Neural cell (in vitro differentiated cells): ENCODE data around the gene SDHB. TPM values are rescaled to one million over a fixed set of nuclear protein-coding genes. Genes with fewer than 3 reads are reported as not detected.

Source experiments
- H2AFZ ChIP-seq: fragments of 200-600, 300-800 bp; sonication (generic), shearing (Covaris generic); 2 replicates; pipeline ENCODE4 v1.6.0; 2014; ENCODE audit warnings: low read depth, mild to moderate bottlenecking, antibody characterized with exemption, low read length, moderate library complexity
- H3F3A ChIP-seq: fragments of 200-600 bp; shearing (Covaris generic); 2 replicates; pipeline ENCODE4 v1.6.1; 2016; ENCODE audit warnings: mild to moderate bottlenecking, moderate library complexity, mixed read lengths, antibody characterized with exemption, low read length; ENCODE audit not compliant: insufficient read depth, poor library complexity, severe bottlenecking
- H3K27ac ChIP-seq: fragments of 200-600, 300-800 bp; sonication (generic), shearing (Covaris generic); 2 replicates; pipeline ENCODE4 v1.5.1; 2014; ENCODE audit warnings: mild to moderate bottlenecking, low read length, moderate library complexity
- H3K27me3 ChIP-seq: fragments of 300-800, 200-600 bp; sonication (generic), shearing (Covaris generic); 2 replicates; pipeline ENCODE4 v1.6.0; 2014; ENCODE audit warnings: mild to moderate bottlenecking, low read depth, low read length, moderate library complexity; ENCODE audit not compliant: insufficient read depth
- H3K36me3 ChIP-seq: fragments of 300-800, 200-600 bp; sonication (generic), shearing (Covaris generic); 2 replicates; pipeline ENCODE4 v1.5.1; 2014; ENCODE audit warnings: mild to moderate bottlenecking, antibody characterized with exemption, low read length, moderate library complexity; ENCODE audit not compliant: insufficient read depth
- H3K4me2 ChIP-seq: fragments of 300-800, 200-600 bp; sonication (generic), shearing (Covaris generic); 2 replicates; pipeline ENCODE4 v1.6.0; 2014; ENCODE audit warnings: mild to moderate bottlenecking, low read length
- H3K4me3 ChIP-seq: fragments of 300-800, 200-600 bp; sonication (generic), shearing (Covaris generic); 2 replicates; pipeline ENCODE4 v1.5.1; 2014; ENCODE audit warnings: mild to moderate bottlenecking, low read length, moderate library complexity
- H3K79me2 ChIP-seq: fragments of 200-600 bp; shearing (Covaris generic); replicated peaks from 2 replicates; pipeline ENCODE4 v1.6.0; 2014; ENCODE audit warnings: mild to moderate bottlenecking, low read length, moderate library complexity; ENCODE audit not compliant: insufficient read depth
- H3K9ac ChIP-seq: fragments of 300-800, 200-600 bp; sonication (generic), shearing (Covaris generic); 2 replicates; pipeline ENCODE4 v1.6.1; 2016; ENCODE audit warnings: mild to moderate bottlenecking, low read length, mixed read lengths
- H3K9me2 ChIP-seq: fragments of 200-600 bp; shearing (Covaris generic); 2 replicates; pipeline ENCODE4 v1.6.1; 2016; ENCODE audit warnings: mild to moderate bottlenecking, low read length, mixed read lengths; ENCODE audit not compliant: insufficient read depth
- H3K9me3 ChIP-seq: fragments of 200-600, 300-800 bp; sonication (generic), shearing (Covaris generic); 2 replicates; pipeline ENCODE4 v1.6.1; 2016; ENCODE audit warnings: mild to moderate bottlenecking, mixed run types, low read length, moderate library complexity, mixed read lengths
- H4K20me1 ChIP-seq: fragments of 200-600 bp; shearing (Covaris generic); 2 replicates; pipeline ENCODE4 v1.6.1; 2016; ENCODE audit warnings: mild to moderate bottlenecking, mixed run types; ENCODE audit not compliant: insufficient read depth
- CTCF ChIP-seq: fragments of 450-650 bp; IDR thresholded peaks from 2 replicates; pipeline ENCODE4 v1.5.1; 2014; ENCODE audit warnings: antibody characterized with exemption, mild to moderate bottlenecking, moderate library complexity; ENCODE audit not compliant: poor library complexity, severe bottlenecking
- EP300 ChIP-seq: fragments of 450-650 bp; conservative IDR thresholded peaks from 2 replicates; pipeline ENCODE4 v1.6.1; 2014; ENCODE audit warnings: antibody characterized with exemption, mild to moderate bottlenecking, moderate library complexity; ENCODE audit not compliant: poor library complexity, severe bottlenecking
- EZH2 ChIP-seq: fragments of 200-600, 300-800 bp; shearing (Covaris generic), sonication (generic); IDR thresholded peaks from 2 replicates; pipeline ENCODE4 v1.6.1; 2014; ENCODE audit warnings: antibody characterized with exemption, low read length, borderline replicate concordance, mild to moderate bottlenecking; ENCODE audit not compliant: insufficient read depth, poor library complexity, severe bottlenecking
- MXI1 ChIP-seq: fragments of 450-650 bp; conservative IDR thresholded peaks from 2 replicates; pipeline ENCODE4 v1.6.1; 2014; ENCODE audit warnings: antibody characterized with exemption, mild to moderate bottlenecking; ENCODE audit not compliant: poor library complexity, severe bottlenecking
- POLR2AphosphoS5 ChIP-seq: IDR thresholded peaks from 2 replicates; pipeline ENCODE4 v1.6.1; 2012
- RAD21 ChIP-seq: fragments of 450-650 bp; conservative IDR thresholded peaks from 2 replicates; pipeline ENCODE4 v1.6.1; 2014; ENCODE audit warnings: antibody characterized with exemption, mild to moderate bottlenecking, moderate library complexity
- REST ChIP-seq: IDR thresholded peaks from 2 replicates; pipeline ENCODE4 v1.6.1; 2012; ENCODE audit warnings: borderline replicate concordance
- SMC3 ChIP-seq: fragments of 450-650 bp; conservative IDR thresholded peaks from 2 replicates; pipeline ENCODE4 v1.6.1; 2014; ENCODE audit warnings: antibody characterized with exemption, mild to moderate bottlenecking, moderate library complexity; ENCODE audit not compliant: poor library complexity
- TAF1 ChIP-seq: IDR thresholded peaks from 2 replicates; pipeline ENCODE4 v1.6.1; 2012; ENCODE audit warnings: low read depth
- polyA plus RNA-seq: library from polyadenylated mRNA; depleted of rRNA; stranded (reverse); fragments of >200 nt; gene quantifications from 2 replicates; pipeline ENCODE4 v1.2.3, GENCODE V29; 2014

SDHB gene
- polyA plus RNA-seq, 1 donor from 2014 or later, result 129 TPM

GRCh38 chr1:17014671-17015567, 38.9 kb downstream of the SDHB start:
- Histone ChIP-seq H2AFZ (no peak overlapping the region), H3K27me3 (no peaks in the 10 kb centered on the region), H3K9me3 (no peaks in the 10 kb centered on the region), H3K36me3 (peaks cover 10% of the 10 kb centered on the region), H3K9me2 (no peaks in the 10 kb centered on the region), H4K20me1 (no peaks in the 10 kb centered on the region), H3K27ac (no peak overlapping the region), H3K9ac (no peak overlapping the region), H3F3A (no peaks in the 10 kb centered on the region), H3K79me2 (peaks cover 5% of the 10 kb centered on the region), H3K4me2 (no peak overlapping the region), H3K4me3 (no peak overlapping the region)
- TF ChIP-seq MXI1 (no peak), EZH2 (no peak), EP300 (no peak), TAF1 (no peak), SMC3 (no peak), REST (no peak), CTCF (no peak), RAD21 (no peak), POLR2AphosphoS5 (no peak)

- Histone ChIP-seq H2AFZ (no peak overlapping the region), H3K36me3 (peaks cover 4% of the 10 kb centered on the region), H3F3A (no peaks in the 10 kb centered on the region), H3K9me2 (no peaks in the 10 kb centered on the region), H3K27me3 (no peaks in the 10 kb centered on the region), H3K9me3 (no peaks in the 10 kb centered on the region), H3K27ac (no peak overlapping the region), H3K4me2 (no peak overlapping the region), H3K9ac (no peak overlapping the region), H3K79me2 (peaks cover 8% of the 10 kb centered on the region), H3K4me3 (no peak overlapping the region), H4K20me1 (no peaks in the 10 kb centered on the region)
- TF ChIP-seq TAF1 (no peak), CTCF (no peak), EZH2 (no peak), SMC3 (no peak)
Observed at GRCh38 chr1:17013491-17014320, 40.1 kb downstream of the SDHB start.
